ENCODE results near the gene CERS6. TPM values are rescaled to one million over a fixed set of nuclear protein-coding genes. Genes with fewer than 3 reads are reported as not detected.
A peak's percentile ranks its signal among the peaks of the same experiment; 100 is the strongest.

The CERS6 gene
- total RNA-seq, 1 experiment from 2014 or later = 12.4 TPM

GRCh38 chr2:168458139-168458538 is 2.1 kb downstream of the CERS6 start:
- H3K4me3 ChIP-seq = peak overlapping the region; percentile 94

GRCh38 chr2:168459256-168459655 is 3.2 kb downstream of the CERS6 start:
- DNase-seq = no peak
- no peak overlapping the region for H3K4me3 ChIP-seq
- H3K9me3 ChIP-seq = peaks cover 8% of the 10 kb centered on the region; the same call in 1 of the 2 replicates
- H3K27me3 ChIP-seq = no peaks in the 10 kb centered on the region
- no peaks in the 10 kb centered on the region for H3K36me3 ChIP-seq

More at GRCh38 chr2:168458139-168458538, 2.1 kb downstream of the CERS6 start:
- peaks cover 8% of the 10 kb centered on the region; the same call in 1 of the 2 replicates for H3K9me3 ChIP-seq
- H3K27me3 ChIP-seq = no peaks in the 10 kb centered on the region
- H3K36me3 ChIP-seq = no peaks in the 10 kb centered on the region
- no peak for DNase-seq

GRCh38 chr2:168460571-168460970 is 4.5 kb downstream of the CERS6 start:
- Histone ChIP-seq H3K9me3 (no peaks in the 10 kb centered on the region), H3K4me3 (no peak overlapping the region), H3K36me3 (no peaks in the 10 kb centered on the region), H3K27me3 (no peaks in the 10 kb centered on the region)
- DNase-seq = no peak

- no peaks in the 10 kb centered on the region for H3K9me3 ChIP-seq
- DNase-seq = no peak
- no peaks in the 10 kb centered on the region for H3K27me3 ChIP-seq
- no peak overlapping the region for H3K4me3 ChIP-seq
- H3K36me3 ChIP-seq = no peaks in the 10 kb centered on the region
Observed at GRCh38 chr2:168461178-168461941, 5.3 kb downstream of the CERS6 start.

GRCh38 chr2:168461942-168462331 is 5.9 kb downstream of the CERS6 start:
- no peak for DNase-seq
- Histone ChIP-seq H3K9me3 (no peaks in the 10 kb centered on the region), H3K4me3 (no peak overlapping the region), H3K36me3 (no peaks in the 10 kb centered on the region), H3K27me3 (no peaks in the 10 kb centered on the region)

GRCh38 chr2:168462543-168463045 is 6.5 kb downstream of the CERS6 start:
- Histone ChIP-seq H3K4me3 (no peak overlapping the region), H3K27me3 (no peaks in the 10 kb centered on the region), H3K36me3 (no peaks in the 10 kb centered on the region), H3K9me3 (no peaks in the 10 kb centered on the region)
- peak; percentile 3 for DNase-seq

GRCh38 chr2:168465594-168465993 is 9.5 kb downstream of the CERS6 start:
- no peak overlapping the region for H3K4me3 ChIP-seq
- no peak for DNase-seq
- no peaks in the 10 kb centered on the region for H3K27me3 ChIP-seq
- H3K9me3 ChIP-seq = no peaks in the 10 kb centered on the region
- no peaks in the 10 kb centered on the region for H3K36me3 ChIP-seq

GRCh38 chr2:168466190-168466737 is 10.2 kb downstream of the CERS6 start:
- no peaks in the 10 kb centered on the region for H3K9me3 ChIP-seq
- H3K27me3 ChIP-seq = no peaks in the 10 kb centered on the region
- no peak overlapping the region for H3K4me3 ChIP-seq
- DNase-seq = no peak
- no peaks in the 10 kb centered on the region for H3K36me3 ChIP-seq

GRCh38 chr2:168466834-168467565 is 10.9 kb downstream of the CERS6 start:
- no peaks in the 10 kb centered on the region for H3K27me3 ChIP-seq
- H3K9me3 ChIP-seq = no peaks in the 10 kb centered on the region
- H3K36me3 ChIP-seq = no peaks in the 10 kb centered on the region
- no peak overlapping the region for H3K4me3 ChIP-seq
- DNase-seq = no peak

GRCh38 chr2:168467729-168468128 is 11.7 kb downstream of the CERS6 start:
- no peaks in the 10 kb centered on the region for H3K27me3 ChIP-seq
- no peak overlapping the region for H3K4me3 ChIP-seq
- H3K36me3 ChIP-seq = no peaks in the 10 kb centered on the region
- H3K9me3 ChIP-seq = no peaks in the 10 kb centered on the region
- DNase-seq = no peak

- H3K27me3 ChIP-seq = no peaks in the 10 kb centered on the region
- no peaks in the 10 kb centered on the region for H3K36me3 ChIP-seq
- no peaks in the 10 kb centered on the region for H3K9me3 ChIP-seq
- H3K4me3 ChIP-seq = no peak overlapping the region
- no peak for DNase-seq
Observed at GRCh38 chr2:168468354-168468753, 12.3 kb downstream of the CERS6 start.

GRCh38 chr2:168469281-168469988 is 13.4 kb downstream of the CERS6 start:
- Histone ChIP-seq H3K27me3 (no peaks in the 10 kb centered on the region), H3K9me3 (no peaks in the 10 kb centered on the region), H3K36me3 (no peaks in the 10 kb centered on the region), H3K4me3 (no peak overlapping the region)
- no peak for DNase-seq

- Histone ChIP-seq H3K27me3 (no peaks in the 10 kb centered on the region), H3K36me3 (no peaks in the 10 kb centered on the region), H3K4me3 (no peak overlapping the region), H3K9me3 (no peaks in the 10 kb centered on the region)
- no peak for DNase-seq
Observed at GRCh38 chr2:168470320-168471162, 14.5 kb downstream of the CERS6 start.

- no peak for DNase-seq
- Histone ChIP-seq H3K9me3 (no peaks in the 10 kb centered on the region), H3K36me3 (no peaks in the 10 kb centered on the region), H3K4me3 (no peak overlapping the region), H3K27me3 (no peaks in the 10 kb centered on the region)
Observed at GRCh38 chr2:168471163-168471475, 15.0 kb downstream of the CERS6 start.

- Histone ChIP-seq H3K27me3 (no peaks in the 10 kb centered on the region), H3K4me3 (no peak overlapping the region), H3K36me3 (no peaks in the 10 kb centered on the region), H3K9me3 (no peaks in the 10 kb centered on the region)
- DNase-seq = no peak
Observed at GRCh38 chr2:168475636-168476035, 19.6 kb downstream of the CERS6 start.

GRCh38 chr2:168478206-168478605 is 22.1 kb downstream of the CERS6 start:
- Histone ChIP-seq H3K36me3 (no peaks in the 10 kb centered on the region), H3K9me3 (no peaks in the 10 kb centered on the region), H3K4me3 (no peak overlapping the region), H3K27me3 (no peaks in the 10 kb centered on the region)
- DNase-seq = no peak

All from MG63 (cell line).